Activated T-cell treated with anti-CD3 and anti-CD28 coated beads, Interleukin-2, amount 50 U/mL, for 72 hours (primary cell): Measurements from ENCODE around the gene KIRREL3. TPM values are rescaled to one million over a fixed set of nuclear protein-coding genes. Genes with fewer than 3 reads are reported as not detected.

Experiments used
- ATAC-seq, 2 donors: fragments of 150-1000 bp; cut with Tn5 transposase; replicated peaks in 1 of 2; 2 replicates each; pipeline ENCODE4 v1.10.0; 2021; ENCODE audit warnings: moderate library complexity in 2 of 2, mild to moderate bottlenecking in 1 of 2
- DNase-seq, 2 donors: peaks; one replicate each; pipeline ENCODE4 v3.0.0; 2021 to 2022; ENCODE audit warnings: mixed read lengths in 1 of 2
- H3K27ac Mint-ChIP-seq: one replicate; pipeline ENCODE4 v1.8.0; 2022; ENCODE audit warnings: mild to moderate bottlenecking, moderate library complexity, mixed read lengths
- H3K27me3 Mint-ChIP-seq: one replicate; pipeline ENCODE4 v1.8.0; 2022; ENCODE audit warnings: low read depth, mixed read lengths
- H3K36me3 Mint-ChIP-seq, 2 donors: one replicate each; pipeline ENCODE4 v1.8.0; 2022; ENCODE audit warnings: mixed read lengths in 2 of 2, mild to moderate bottlenecking in 1 of 2; ENCODE audit not compliant: insufficient read depth in 2 of 2
- H3K4me1 Mint-ChIP-seq: one replicate; pipeline ENCODE4 v1.8.0; 2022; ENCODE audit warnings: low read depth, mixed read lengths
- H3K4me3 Mint-ChIP-seq, 2 donors: one replicate each; pipeline ENCODE4 v1.8.0; 2022; ENCODE audit warnings: mild to moderate bottlenecking in 2 of 2, mixed read lengths in 2 of 2, moderate library complexity in 2 of 2
- H3K9me3 Mint-ChIP-seq, 2 donors: one replicate each; pipeline ENCODE4 v1.8.0; 2022; ENCODE audit warnings: mixed read lengths in 2 of 2
- total RNA-seq, 2 donors: library from RNA; stranded (reverse); gene quantifications; one replicate each; pipeline ENCODE4 v1.2.3, GENCODE V29; 2022

Gene KIRREL3
- total RNA-seq, 2 donors from 2014 or later, result not detected

DNA sequence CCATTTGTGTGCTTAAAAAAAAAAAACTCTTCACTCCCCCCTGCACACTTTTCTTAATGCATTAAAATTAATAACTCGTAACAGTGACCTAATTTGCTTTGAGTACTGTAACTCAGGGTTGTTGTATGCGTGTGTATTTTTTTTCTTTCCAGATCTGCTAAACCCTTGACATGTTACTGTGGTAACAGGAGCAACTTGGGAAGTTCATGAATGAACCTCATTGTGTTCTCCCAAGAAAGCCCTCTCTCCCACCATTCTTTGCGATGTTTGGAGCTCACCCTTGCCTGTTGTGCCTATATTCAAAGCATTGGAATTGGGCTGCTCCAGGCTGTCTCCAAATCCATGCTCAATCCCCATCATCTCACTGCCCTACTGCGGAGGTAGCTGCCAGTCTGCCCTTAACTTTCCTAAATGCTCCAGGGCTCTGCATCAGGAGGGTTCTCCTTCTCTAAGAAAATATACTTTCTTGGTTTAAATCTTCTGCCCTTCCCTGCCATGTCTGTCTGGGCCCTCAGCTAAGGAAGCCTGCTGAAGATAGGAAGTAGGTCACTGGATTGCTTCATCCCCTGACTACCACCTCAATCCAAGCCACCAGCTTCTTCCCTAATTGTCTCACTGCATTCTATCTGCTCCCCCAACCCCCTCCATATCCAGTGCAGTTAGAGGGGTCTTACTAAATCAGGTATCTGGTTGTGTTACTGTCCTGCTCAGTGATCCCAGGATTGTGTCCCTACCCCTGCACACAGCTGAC, 70.3 kb downstream of the KIRREL3 start:
- ATAC-seq, result no peak
- Mint-ChIP-seq H3K4me1 (no peaks in the 10 kb centered on the region), H3K27ac (no peak overlapping the region), H3K4me3 (no peak overlapping the region), H3K27me3 (peaks cover 24% of the 10 kb centered on the region), H3K36me3 (peaks cover 0 to 1% of the 10 kb centered on the region in 2 donors), H3K9me3 (peaks cover 0 to 3% of the 10 kb centered on the region in 2 donors)
- DNase-seq, result no peak

DNA sequence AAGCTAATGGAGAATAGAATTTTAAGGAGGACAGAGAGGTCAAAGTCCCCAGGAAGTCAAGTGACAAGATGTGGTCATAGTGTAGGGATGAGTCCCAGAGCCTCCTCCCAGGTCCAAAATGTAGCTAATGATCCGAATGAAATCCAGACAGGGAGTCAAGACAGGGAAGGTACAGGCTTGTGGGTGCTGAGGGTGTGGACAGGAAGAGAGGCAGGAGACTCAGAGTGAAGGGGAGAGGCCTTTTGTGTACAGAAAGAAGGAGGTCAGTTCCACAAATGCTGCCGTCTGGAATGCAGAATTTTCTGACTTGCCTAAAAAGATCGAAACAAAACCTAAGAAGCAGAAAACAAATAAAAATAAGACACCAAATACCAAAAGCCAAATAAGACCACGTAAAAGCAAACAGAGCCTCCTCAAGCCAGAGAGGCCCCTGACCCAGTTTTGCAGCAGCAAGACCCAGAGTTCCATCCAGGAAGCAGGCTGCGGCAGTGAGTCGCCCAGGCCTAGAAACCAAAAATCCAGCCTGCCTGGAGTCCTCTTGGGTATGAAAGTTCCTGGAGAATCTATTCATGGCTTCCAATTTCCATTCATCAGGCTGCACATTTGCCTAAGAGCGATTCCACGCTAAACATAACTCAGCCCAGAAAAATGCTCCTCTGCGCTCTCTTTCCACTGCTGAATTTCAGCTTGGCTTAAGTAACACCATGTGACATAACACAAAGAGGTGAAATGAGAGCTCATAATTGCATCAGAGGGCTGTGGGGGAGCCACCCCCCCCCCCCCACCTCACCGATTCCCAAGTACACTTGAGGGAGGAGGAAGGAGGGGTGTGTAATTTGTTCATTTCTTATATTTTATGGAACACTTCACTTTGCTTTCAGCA, 71.2 kb downstream of the KIRREL3 start:
- DNase-seq (no peak), ATAC-seq (no peak)
- no peaks in the 10 kb centered on the region for H3K4me1 Mint-ChIP-seq
- no peak overlapping the region for H3K27ac Mint-ChIP-seq
- H3K36me3 Mint-ChIP-seq, result no peaks in the 10 kb centered on the region
- peaks cover 24% of the 10 kb centered on the region for H3K27me3 Mint-ChIP-seq
- H3K4me3 Mint-ChIP-seq, result no peak overlapping the region
- peaks cover 0 to 2% of the 10 kb centered on the region in 2 donors for H3K9me3 Mint-ChIP-seq

- no peaks in the 10 kb centered on the region for H3K4me1 Mint-ChIP-seq
- H3K9me3 Mint-ChIP-seq, result peaks cover 0 to 2% of the 10 kb centered on the region in 2 donors
- peaks cover 17% of the 10 kb centered on the region for H3K27me3 Mint-ChIP-seq
- DNase-seq (no peak), ATAC-seq (no peak)
- no peak overlapping the region for H3K4me3 Mint-ChIP-seq
- H3K36me3 Mint-ChIP-seq, result no peaks in the 10 kb centered on the region
- H3K27ac Mint-ChIP-seq, result no peak overlapping the region
Observed at GRCh38 chr11:126927623-126928022, 72.9 kb downstream of the KIRREL3 start.

GRCh38 chr11:126926376-126926791, 74.2 kb downstream of the KIRREL3 start:
- H3K36me3 Mint-ChIP-seq, result no peaks in the 10 kb centered on the region
- H3K27ac Mint-ChIP-seq, result no peak overlapping the region
- no peak for DNase-seq
- H3K9me3 Mint-ChIP-seq, result peaks cover 0 to 2% of the 10 kb centered on the region in 2 donors
- H3K27me3 Mint-ChIP-seq, result peaks cover 17% of the 10 kb centered on the region
- no peaks in the 10 kb centered on the region for H3K4me1 Mint-ChIP-seq
- H3K4me3 Mint-ChIP-seq, result no peak overlapping the region
- no peak for ATAC-seq

DNA sequence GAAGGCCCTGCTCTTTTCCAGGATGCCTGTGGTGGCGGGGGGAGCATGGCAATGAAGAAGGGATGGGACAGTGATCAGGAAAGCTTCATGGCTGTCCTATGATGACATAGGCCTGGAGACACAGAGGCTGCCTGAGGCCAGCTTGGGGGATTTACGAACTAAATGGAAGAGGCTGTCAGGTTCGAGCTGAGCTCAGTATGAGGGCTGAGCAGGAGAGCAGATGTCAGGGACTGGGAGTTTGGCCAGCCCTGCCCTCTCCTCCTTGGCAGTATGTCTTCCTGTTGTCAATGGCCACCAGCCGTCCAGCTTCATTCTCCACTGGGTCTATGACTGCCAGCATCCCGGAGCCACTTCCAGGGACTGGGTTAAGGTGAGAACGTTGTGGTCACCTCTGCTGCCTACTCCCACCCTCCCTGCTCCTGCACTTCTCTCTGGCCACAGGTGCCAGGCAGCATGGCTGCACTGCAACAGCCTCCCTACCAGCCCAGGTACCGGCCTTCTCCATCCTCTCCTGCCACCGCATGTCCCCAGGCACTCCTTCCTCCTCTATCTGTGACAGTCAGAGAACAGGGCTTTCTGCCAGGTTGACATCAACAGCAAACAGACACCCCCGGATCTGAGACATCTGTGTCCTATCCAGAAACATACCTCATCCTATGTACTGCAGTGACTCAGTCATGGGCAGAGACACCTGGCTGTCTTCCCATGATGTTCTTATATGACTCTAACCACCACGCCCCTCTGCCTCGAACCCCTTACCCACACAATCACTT, 75.1 kb downstream of the KIRREL3 start:
- no peaks in the 10 kb centered on the region for H3K36me3 Mint-ChIP-seq
- no peaks in the 10 kb centered on the region for H3K4me1 Mint-ChIP-seq
- DNase-seq, result no peak

DNA sequence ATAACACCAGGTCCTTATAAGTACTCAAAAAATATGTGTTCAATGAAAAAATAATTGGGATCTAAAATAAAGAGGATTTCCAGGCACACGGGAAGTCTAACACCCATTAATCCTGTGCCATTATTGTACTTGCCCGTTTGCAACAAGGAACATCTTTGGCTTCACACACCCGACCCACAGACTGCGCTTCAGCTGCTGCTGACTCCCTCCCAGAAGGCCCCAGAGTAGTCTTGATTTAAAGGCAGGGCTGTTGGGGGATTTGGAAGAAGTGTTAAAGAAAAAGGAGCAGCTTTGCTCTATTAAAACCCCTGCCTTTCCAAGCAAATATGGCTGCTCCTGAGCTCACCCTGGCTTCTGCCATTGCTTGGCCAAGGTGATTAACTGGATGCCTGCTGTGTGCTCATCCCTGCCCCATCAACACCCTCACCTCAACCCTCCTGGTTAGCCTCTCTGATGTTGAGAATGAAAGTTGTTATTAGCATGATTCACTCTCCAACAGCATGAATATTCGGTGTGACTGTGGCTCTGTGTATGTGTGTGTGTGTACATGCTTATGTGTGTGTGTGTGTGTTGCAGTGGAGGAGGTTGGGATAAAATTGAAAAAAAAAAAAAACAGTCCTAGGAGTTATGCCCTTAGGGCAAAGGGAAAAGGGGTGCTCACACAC, 76.1 kb downstream of the KIRREL3 start:
- no peak overlapping the region for H3K27ac Mint-ChIP-seq
- ATAC-seq, result no peak
- H3K4me1 Mint-ChIP-seq, result no peaks in the 10 kb centered on the region
- H3K4me3 Mint-ChIP-seq, result no peak overlapping the region
- peaks cover 0 to 2% of the 10 kb centered on the region in 2 donors for H3K9me3 Mint-ChIP-seq
- H3K27me3 Mint-ChIP-seq, result peaks cover 17% of the 10 kb centered on the region
- DNase-seq, result no peak
- no peaks in the 10 kb centered on the region for H3K36me3 Mint-ChIP-seq

More for the DNA sequence above, 75.1 kb downstream of the KIRREL3 start:
- no peak overlapping the region for H3K27ac Mint-ChIP-seq
- peaks cover 17% of the 10 kb centered on the region for H3K27me3 Mint-ChIP-seq
- peaks cover 0 to 2% of the 10 kb centered on the region in 2 donors for H3K9me3 Mint-ChIP-seq
- ATAC-seq, result peak; percentile 29 to 49
- no peak overlapping the region for H3K4me3 Mint-ChIP-seq

GRCh38 chr11:126920833-126921232, 79.7 kb downstream of the KIRREL3 start:
- ATAC-seq (no peak), DNase-seq (no peak)
- Mint-ChIP-seq H3K4me3 (no peak overlapping the region), H3K36me3 (peaks cover 0 to 2% of the 10 kb centered on the region in 2 donors), H3K27me3 (peaks cover 5% of the 10 kb centered on the region), H3K27ac (no peak overlapping the region), H3K4me1 (peaks cover 18% of the 10 kb centered on the region), H3K9me3 (peaks cover 5% of the 10 kb centered on the region in 2 donors)

DNA sequence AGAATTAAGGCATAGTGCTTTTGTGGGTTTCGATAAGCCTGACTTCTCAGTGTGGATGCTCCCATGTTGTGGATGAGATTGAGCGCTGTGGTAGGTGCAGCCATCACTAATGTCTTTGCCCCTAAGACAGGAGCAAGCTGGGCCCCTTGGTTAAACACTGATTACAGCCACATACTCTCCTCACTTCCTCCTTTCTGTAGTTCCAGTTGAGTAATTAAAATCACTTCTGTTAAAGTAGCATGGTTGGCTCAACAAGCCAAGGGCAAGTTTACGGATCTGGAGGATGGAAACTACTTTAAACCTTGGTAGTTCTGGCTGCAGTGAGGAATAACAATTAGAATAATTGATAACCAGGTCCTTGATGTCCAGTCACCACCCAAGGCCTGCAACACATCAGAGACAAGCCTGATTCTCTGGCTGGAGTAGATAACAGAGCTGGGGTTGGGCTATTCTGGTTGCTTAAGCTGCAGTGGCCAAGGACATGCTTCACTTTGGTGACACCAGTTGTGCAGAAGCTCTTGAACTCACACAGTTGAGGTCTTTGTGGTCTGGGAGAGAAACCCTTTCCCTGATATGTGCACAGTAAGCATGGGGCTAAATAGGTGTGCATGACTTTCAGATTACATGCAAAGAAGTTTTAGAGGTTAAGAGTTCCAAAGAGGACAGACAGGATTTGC, 81.3 kb downstream of the KIRREL3 start:
- Mint-ChIP-seq H3K4me1 (peaks cover 21% of the 10 kb centered on the region), H3K27ac (no peak overlapping the region), H3K4me3 (no peak overlapping the region), H3K9me3 (peaks cover 5 to 7% of the 10 kb centered on the region in 2 donors), H3K27me3 (peaks cover 18% of the 10 kb centered on the region), H3K36me3 (peaks cover 0 to 2% of the 10 kb centered on the region in 2 donors)
- no peak for ATAC-seq
- no peak for DNase-seq

DNA sequence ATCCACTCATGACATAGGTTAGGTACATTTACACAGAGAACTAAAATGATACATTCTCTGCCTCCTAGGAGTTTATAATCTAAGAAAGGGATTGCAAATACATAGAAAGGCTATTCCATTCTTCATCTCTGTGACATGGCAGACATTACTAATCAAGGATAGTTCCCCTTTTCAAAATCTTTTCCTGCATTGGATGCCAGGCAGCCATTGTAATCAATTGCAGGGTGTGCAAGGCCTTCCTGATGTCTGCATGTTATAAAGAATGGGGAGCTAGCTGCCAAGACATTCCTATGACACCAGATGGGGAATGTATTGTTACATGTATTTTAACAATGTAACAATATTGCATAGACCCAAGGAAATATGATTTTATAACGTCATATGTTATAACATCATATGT, 82.0 kb downstream of the KIRREL3 start:
- no peak for ATAC-seq
- Mint-ChIP-seq H3K27me3 (peaks cover 18% of the 10 kb centered on the region), H3K4me1 (peaks cover 21% of the 10 kb centered on the region), H3K36me3 (peaks cover 0 to 2% of the 10 kb centered on the region in 2 donors), H3K9me3 (peaks cover 5 to 7% of the 10 kb centered on the region in 2 donors), H3K4me3 (no peak overlapping the region), H3K27ac (no peak overlapping the region)
- DNase-seq, result no peak

GRCh38 chr11:126917531-126918204, 82.9 kb downstream of the KIRREL3 start:
- peak overlapping the region; percentile 30 for H3K27ac Mint-ChIP-seq
- DNase-seq (peak; percentile 52 to 55), ATAC-seq (peak; percentile 95 to 96)
- H3K36me3 Mint-ChIP-seq, result peaks cover 0 to 2% of the 10 kb centered on the region in 2 donors
- peak overlapping the region; percentile 23 to 35 for H3K4me3 Mint-ChIP-seq
- peaks cover 21% of the 10 kb centered on the region for H3K4me1 Mint-ChIP-seq
- peaks cover 5 to 7% of the 10 kb centered on the region in 2 donors for H3K9me3 Mint-ChIP-seq
- H3K27me3 Mint-ChIP-seq, result peaks cover 25% of the 10 kb centered on the region

DNA sequence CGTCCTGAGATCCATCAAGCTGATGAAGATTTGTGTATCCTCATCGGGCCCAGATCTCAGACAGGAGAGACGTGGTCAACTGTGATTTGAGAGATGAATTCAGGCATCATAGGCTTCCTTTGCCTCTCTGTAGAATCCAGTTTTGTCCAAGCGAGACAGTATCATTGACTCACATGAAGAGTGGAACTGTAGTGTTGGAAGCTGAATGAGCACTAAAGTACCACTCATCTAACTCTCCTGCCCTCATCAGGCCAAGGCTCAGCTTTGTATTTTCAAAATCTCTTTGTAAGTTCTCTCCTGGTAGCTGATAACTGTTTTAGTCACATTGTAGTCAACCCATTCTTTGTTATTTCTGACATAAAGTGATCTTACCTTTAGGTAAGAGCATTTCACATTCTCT, 85.1 kb downstream of the KIRREL3 start:
- no peak for ATAC-seq
- peaks cover 5 to 7% of the 10 kb centered on the region in 2 donors for H3K9me3 Mint-ChIP-seq
- H3K4me1 Mint-ChIP-seq, result peaks cover 21% of the 10 kb centered on the region
- H3K27ac Mint-ChIP-seq, result no peak overlapping the region
- peaks cover 0 to 2% of the 10 kb centered on the region in 2 donors for H3K36me3 Mint-ChIP-seq
- H3K4me3 Mint-ChIP-seq, result no peak overlapping the region
- no peak for DNase-seq
- peaks cover 32% of the 10 kb centered on the region for H3K27me3 Mint-ChIP-seq
